Esophagus muscularis mucosa (tissue), 4 donors: ENCODE results near the gene DGKZ.

Source experiments
- CTCF ChIP-seq, 3 experiments: fragments of 200-600 bp in 2 of 3; fragments of 450-650 bp in 1 of 3; sonication (generic) in 2 of 3; IDR thresholded peaks; one replicate each; pipeline ENCODE4 v1.5.1; 2017 to 2019; ENCODE audit warnings: antibody characterized with exemption in 3 of 3, mild to moderate bottlenecking in 2 of 3, moderate library complexity in 1 of 3
- EP300 ChIP-seq: sonication (generic); formaldehyde crosslinking; IDR thresholded peaks from one replicate; pipeline ENCODE4 v1.6.1; 2017; ENCODE audit warnings: antibody characterized with exemption
- POLR2A ChIP-seq: fragments of 450-650 bp; IDR thresholded peaks from one replicate; pipeline ENCODE4 v1.6.1; 2017; ENCODE audit warnings: antibody characterized with exemption, moderate library complexity, mild to moderate bottlenecking, low read depth
- POLR2AphosphoS5 ChIP-seq, 2 donors: sonication (generic); formaldehyde crosslinking; IDR thresholded peaks; one replicate each; pipeline ENCODE4 v1.6.1; 2017; ENCODE audit warnings: antibody characterized with exemption in 2 of 2

- TF ChIP-seq POLR2AphosphoS5 (IDR thresholded peaks at IDR 0.05) (no peak), CTCF (IDR thresholded peaks at IDR 0.05) (no peak), POLR2A (no peak), EP300 (no peak)
Observed at GRCh38 chr11:46357483-46357936, 10.2 kb downstream of the DGKZ start.
